MM.1S (cell line): ENCODE data around the gene LMAN2L.

ENCODE experiments used
- DNase-seq: peaks from one replicate; pipeline ENCODE4 v3.0.0-alpha.2; 2015
- H2AFZ ChIP-seq: fragments of 300-600 bp; sonication (generic); 2 replicates; pipeline ENCODE4 v1.6.0; 2016; ENCODE audit warnings: antibody characterized with exemption, low read length
- H3F3A ChIP-seq: fragments of 300-600 bp; sonication (generic); 2 replicates; pipeline ENCODE4 v1.6.1; 2016; ENCODE audit warnings: mild to moderate bottlenecking, antibody characterized with exemption, low read length, moderate library complexity, mixed read lengths; ENCODE audit not compliant: insufficient read depth
- H3K27ac ChIP-seq: fragments of 300-600 bp; sonication (generic); 2 replicates; pipeline ENCODE4 v1.5.1; 2016; ENCODE audit warnings: mild to moderate bottlenecking, low read length
- H3K27me3 ChIP-seq: fragments of 300-600 bp; sonication (generic); replicated peaks from 2 replicates; pipeline ENCODE4 v1.6.0; 2016; ENCODE audit warnings: low read length; ENCODE audit not compliant: insufficient read depth
- H3K36me3 ChIP-seq: fragments of 300-600 bp; sonication (generic); replicated peaks from 2 replicates; pipeline ENCODE4 v1.6.1; 2016; ENCODE audit warnings: mild to moderate bottlenecking, low read length, mixed read lengths; ENCODE audit not compliant: insufficient read depth
- H3K4me1 ChIP-seq: fragments of 300-600 bp; sonication (generic); 2 replicates; pipeline ENCODE4 v1.6.1; 2016; ENCODE audit warnings: low read length, mixed read lengths
- H3K4me2 ChIP-seq: fragments of 300-600 bp; sonication (generic); 2 replicates; pipeline ENCODE4 v1.6.0; 2016; ENCODE audit warnings: low read depth, low read length
- H3K4me3 ChIP-seq: fragments of 300-600 bp; sonication (generic); 2 replicates; pipeline ENCODE4 v1.5.1; 2016; ENCODE audit warnings: low read length, mixed read lengths
- H3K79me2 ChIP-seq: fragments of 300-600 bp; sonication (generic); 2 replicates; pipeline ENCODE4 v1.6.1; 2016; ENCODE audit warnings: mixed run types, low read length, mixed read lengths
- H3K9ac ChIP-seq: fragments of 300-600 bp; sonication (generic); 2 replicates; pipeline ENCODE4 v1.6.1; 2016; ENCODE audit warnings: low read length, mixed read lengths
- H3K9me2 ChIP-seq: fragments of 300-600 bp; sonication (generic); replicated peaks from 2 replicates; pipeline ENCODE4 v1.6.1; 2016; ENCODE audit warnings: mild to moderate bottlenecking, low read length, mixed read lengths; ENCODE audit not compliant: insufficient read depth
- H3K9me3 ChIP-seq: fragments of 300-600 bp; sonication (generic); replicated peaks from 2 replicates; pipeline ENCODE4 v1.6.1; 2016; ENCODE audit warnings: mild to moderate bottlenecking, low read length, mixed read lengths; ENCODE audit not compliant: insufficient read depth
- H4K20me1 ChIP-seq: fragments of 300-600 bp; sonication (generic); 2 replicates; pipeline ENCODE4 v1.6.1; 2016; ENCODE audit warnings: mild to moderate bottlenecking, low read length, moderate library complexity, mixed read lengths; ENCODE audit not compliant: insufficient read depth
- CTCF ChIP-seq: fragments of 300-600 bp; sonication (generic); IDR thresholded peaks from 2 replicates; pipeline ENCODE4 v1.5.1; 2016; ENCODE audit warnings: antibody characterized with exemption, low read length, mixed read lengths
- EZH2 ChIP-seq: fragments of 300-600 bp; sonication (generic); optimal IDR thresholded peaks from 2 replicates; pipeline ENCODE3; 2017; ENCODE audit warnings: low read depth, mild to moderate bottlenecking, antibody characterized with exemption, low read length, mixed read lengths
- EZH2phosphoT487 ChIP-seq: fragments of 300-600 bp; sonication (generic); IDR thresholded peaks from 2 replicates; pipeline ENCODE4 v1.6.1; 2018; ENCODE audit warnings: antibody characterized with exemption, low read length

LMAN2L gene

DNA sequence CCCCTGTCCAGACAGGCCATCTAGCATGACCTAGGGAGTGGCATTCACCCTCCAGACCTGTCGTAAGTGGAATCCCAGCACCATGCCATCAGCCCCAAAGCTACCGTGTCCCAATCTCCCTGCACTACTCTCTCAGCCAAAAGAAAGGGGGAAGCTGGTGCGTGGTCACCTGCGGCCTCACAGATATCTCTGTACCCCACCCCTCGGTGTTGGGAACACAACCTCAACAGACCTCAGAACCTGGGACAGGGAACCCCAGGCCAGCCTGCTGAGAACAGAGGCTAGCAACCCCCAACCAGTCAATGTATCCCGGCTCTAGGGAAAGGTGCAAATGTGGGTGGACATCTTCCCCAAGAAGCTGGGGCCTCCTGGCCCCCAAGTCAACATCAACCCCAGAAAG, 38.2 kb downstream of the LMAN2L start:
- H3K9ac ChIP-seq, result no peak overlapping the region
- no peaks in the 10 kb centered on the region for H3K36me3 ChIP-seq
- no peak overlapping the region for H3K27ac ChIP-seq
- no peak for TF ChIP-seq EZH2phosphoT487
- TF ChIP-seq EZH2, result no peak
- no peak for TF ChIP-seq CTCF
- no peaks in the 10 kb centered on the region for H3K4me1 ChIP-seq
- no peaks in the 10 kb centered on the region for H3F3A ChIP-seq
- no peak overlapping the region for H3K4me2 ChIP-seq
- H2AFZ ChIP-seq, result no peak overlapping the region
- no peak for DNase-seq
- no peaks in the 10 kb centered on the region for H4K20me1 ChIP-seq
- H3K79me2 ChIP-seq, result no peaks in the 10 kb centered on the region
- H3K9me3 ChIP-seq, result no peaks in the 10 kb centered on the region
- no peak overlapping the region for H3K4me3 ChIP-seq
- H3K9me2 ChIP-seq, result no peaks in the 10 kb centered on the region
- no peaks in the 10 kb centered on the region for H3K27me3 ChIP-seq

- no peaks in the 10 kb centered on the region for H3K9me3 ChIP-seq
- no peak overlapping the region for H3K9ac ChIP-seq
- H3K27ac ChIP-seq, result no peak overlapping the region
- no peak overlapping the region for H3K4me3 ChIP-seq
- H3K9me2 ChIP-seq, result no peaks in the 10 kb centered on the region
- H3K36me3 ChIP-seq, result no peaks in the 10 kb centered on the region
- no peaks in the 10 kb centered on the region for H3K4me1 ChIP-seq
- no peak overlapping the region for H3K4me2 ChIP-seq
- H3K79me2 ChIP-seq, result no peaks in the 10 kb centered on the region
- no peaks in the 10 kb centered on the region for H3F3A ChIP-seq
- DNase-seq, result no peak
- no peak overlapping the region for H2AFZ ChIP-seq
- no peaks in the 10 kb centered on the region for H3K27me3 ChIP-seq
- no peaks in the 10 kb centered on the region for H4K20me1 ChIP-seq
- TF ChIP-seq EZH2, result no peak
These were observed 39.8 kb downstream of the LMAN2L start for GRCh38 chr2:96700086-96700485.

- H3K9me3 ChIP-seq, result no peaks in the 10 kb centered on the region
- no peak overlapping the region for H3K4me3 ChIP-seq
- no peak for TF ChIP-seq CTCF
- no peak for TF ChIP-seq EZH2
- no peak for TF ChIP-seq EZH2phosphoT487
- H3F3A ChIP-seq, result no peaks in the 10 kb centered on the region
- H3K4me1 ChIP-seq, result no peaks in the 10 kb centered on the region
- H3K27me3 ChIP-seq, result no peaks in the 10 kb centered on the region
- H3K36me3 ChIP-seq, result no peaks in the 10 kb centered on the region
- H3K9ac ChIP-seq, result no peak overlapping the region
- H3K9me2 ChIP-seq, result no peaks in the 10 kb centered on the region
- no peak overlapping the region for H3K4me2 ChIP-seq
- no peak for DNase-seq
- H3K27ac ChIP-seq, result no peak overlapping the region
- H3K79me2 ChIP-seq, result no peaks in the 10 kb centered on the region
- no peaks in the 10 kb centered on the region for H4K20me1 ChIP-seq
- no peak overlapping the region for H2AFZ ChIP-seq
These were observed 40.2 kb downstream of the LMAN2L start for GRCh38 chr2:96699621-96700020.

- no peaks in the 10 kb centered on the region for H3K27me3 ChIP-seq
- H3K4me3 ChIP-seq, result no peak overlapping the region
- H3K9me2 ChIP-seq, result no peaks in the 10 kb centered on the region
- DNase-seq, result no peak
- no peaks in the 10 kb centered on the region for H3K4me1 ChIP-seq
- no peak overlapping the region for H3K4me2 ChIP-seq
- H3F3A ChIP-seq, result no peaks in the 10 kb centered on the region
- TF ChIP-seq EZH2phosphoT487 (no peak), EZH2 (no peak), CTCF (no peak)
- H3K36me3 ChIP-seq, result no peaks in the 10 kb centered on the region
- H3K27ac ChIP-seq, result no peak overlapping the region
- no peaks in the 10 kb centered on the region for H3K9me3 ChIP-seq
- H4K20me1 ChIP-seq, result no peaks in the 10 kb centered on the region
- H3K9ac ChIP-seq, result no peak overlapping the region
- no peaks in the 10 kb centered on the region for H3K79me2 ChIP-seq
- no peak overlapping the region for H2AFZ ChIP-seq
These were observed 40.8 kb downstream of the LMAN2L start for GRCh38 chr2:96699021-96699420.
